CD4-positive, alpha-beta T cell treated with Interleukin-17A for 1 hour (primary cell): Measurements from ENCODE around the gene PRSS27.
"Not testable (repeated sequence)": the region's sequence is repeated elsewhere in the genome, so short reads cannot be mapped to it uniquely, and the experiment has no call there.

Experiments
- DNase-seq: peaks from one replicate; pipeline ENCODE4 v3.0.0-alpha.2; 2020

Gene PRSS27

DNA sequence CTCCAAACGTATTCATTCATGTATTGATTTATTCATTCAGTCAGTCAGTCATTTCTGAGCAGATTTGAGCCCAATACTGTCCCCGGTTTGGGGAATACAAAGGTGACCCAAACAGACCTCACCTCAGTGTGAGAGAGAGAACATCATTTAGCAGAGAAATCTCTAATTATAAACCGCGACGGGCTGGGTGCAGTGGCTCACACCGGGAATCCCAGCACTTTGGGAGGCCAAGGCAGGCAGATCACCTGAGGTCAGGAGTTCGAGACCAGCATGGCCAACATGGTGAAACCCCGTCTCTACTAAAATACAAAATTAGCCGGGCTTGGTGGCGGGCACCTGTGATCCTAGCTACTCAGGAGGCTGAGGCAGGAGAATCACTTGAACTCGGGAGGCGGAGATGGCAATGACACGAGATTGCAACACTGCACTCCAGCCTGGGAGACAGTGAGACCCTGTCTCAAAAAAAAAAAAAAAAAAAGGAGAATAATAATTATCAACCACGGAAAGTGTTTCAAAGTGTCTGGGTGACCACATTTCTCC lies 1.7 kb upstream of the PRSS27 start:
- DNase-seq = not testable (repeated sequence)

DNA sequence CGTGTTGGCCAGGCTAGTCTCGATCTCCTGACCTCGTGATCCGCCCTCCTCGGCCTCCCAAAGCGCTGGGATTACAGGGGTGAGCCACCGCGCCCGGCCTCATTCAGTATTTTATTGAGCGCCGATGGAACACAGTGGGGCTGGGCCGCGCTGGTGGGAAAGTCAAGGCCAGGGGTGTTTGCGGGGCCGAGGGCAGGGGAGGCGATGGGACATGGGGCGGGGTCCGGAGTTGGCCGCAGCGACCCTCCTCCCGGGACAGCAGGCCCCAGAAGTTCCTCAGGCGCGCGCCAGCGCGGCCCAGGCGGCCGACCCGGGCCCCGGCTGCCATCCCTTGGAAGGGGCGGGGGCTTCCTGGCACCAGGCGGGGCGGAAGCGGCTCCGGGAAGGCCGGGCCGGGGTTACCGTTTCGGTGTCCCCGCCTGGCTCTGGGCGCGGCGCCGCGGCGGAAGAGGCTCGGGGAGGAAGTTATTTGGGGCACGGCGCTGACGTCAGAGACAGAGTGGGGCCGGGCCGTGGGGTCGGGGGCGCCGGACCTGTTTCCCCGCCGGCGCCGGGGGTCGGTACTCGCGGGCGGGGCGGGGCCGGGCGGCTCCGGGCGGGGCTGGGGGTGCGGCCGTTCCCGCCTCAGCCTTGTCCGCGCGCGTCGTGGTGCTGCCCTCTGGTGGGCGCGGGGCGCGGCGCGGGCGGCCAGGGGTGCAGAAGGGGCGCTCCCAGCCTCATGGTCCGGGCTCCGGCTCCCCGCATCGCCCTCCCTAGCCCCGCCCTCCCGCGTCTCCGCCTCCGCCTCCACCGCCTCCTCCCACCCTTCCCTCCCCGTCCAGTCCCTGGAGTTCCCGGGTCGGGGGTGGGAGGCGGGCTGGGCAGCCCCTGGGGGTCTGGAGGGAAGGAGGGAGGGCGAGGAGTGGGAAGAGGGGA lies 952 bp upstream of the PRSS27 start:
- DNase-seq = peak; percentile 90

DNA sequence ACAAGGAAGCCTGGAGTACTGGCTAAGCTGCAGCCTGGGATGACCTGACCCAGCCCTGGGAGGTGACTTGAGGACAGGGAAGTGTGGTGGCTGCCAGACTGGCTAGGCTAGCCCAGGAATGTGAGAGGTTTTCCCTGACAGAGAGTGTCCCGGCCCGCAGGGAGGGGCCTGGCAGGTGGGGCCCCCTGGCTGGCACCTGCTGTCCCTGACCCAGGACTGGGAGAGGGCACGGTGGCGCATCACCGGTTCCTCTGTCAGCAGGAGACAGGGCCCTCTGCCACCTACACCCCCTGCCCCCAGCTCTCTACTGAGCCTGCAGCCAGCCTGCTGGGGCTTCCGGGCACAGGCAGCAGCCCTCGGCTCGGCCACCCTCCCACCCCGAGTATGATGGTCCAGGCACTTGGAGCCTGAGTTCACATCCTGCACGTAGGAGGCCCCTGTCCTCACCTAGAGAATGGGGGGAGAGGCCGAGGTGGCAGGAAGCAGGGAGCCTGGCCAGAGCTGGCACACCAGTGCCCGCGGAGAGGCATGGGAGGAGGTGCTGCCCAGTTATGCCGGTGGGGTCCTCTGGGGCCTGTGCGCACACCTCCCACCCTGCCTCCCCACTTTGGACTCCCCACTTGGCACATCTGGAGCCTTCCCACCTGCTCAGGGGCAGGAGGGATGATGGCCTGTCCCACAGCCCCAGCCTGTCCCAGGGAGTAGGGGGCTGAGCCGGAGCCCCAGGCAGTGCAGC lies 528 bp downstream of the PRSS27 start:
- no peak for DNase-seq

DNA sequence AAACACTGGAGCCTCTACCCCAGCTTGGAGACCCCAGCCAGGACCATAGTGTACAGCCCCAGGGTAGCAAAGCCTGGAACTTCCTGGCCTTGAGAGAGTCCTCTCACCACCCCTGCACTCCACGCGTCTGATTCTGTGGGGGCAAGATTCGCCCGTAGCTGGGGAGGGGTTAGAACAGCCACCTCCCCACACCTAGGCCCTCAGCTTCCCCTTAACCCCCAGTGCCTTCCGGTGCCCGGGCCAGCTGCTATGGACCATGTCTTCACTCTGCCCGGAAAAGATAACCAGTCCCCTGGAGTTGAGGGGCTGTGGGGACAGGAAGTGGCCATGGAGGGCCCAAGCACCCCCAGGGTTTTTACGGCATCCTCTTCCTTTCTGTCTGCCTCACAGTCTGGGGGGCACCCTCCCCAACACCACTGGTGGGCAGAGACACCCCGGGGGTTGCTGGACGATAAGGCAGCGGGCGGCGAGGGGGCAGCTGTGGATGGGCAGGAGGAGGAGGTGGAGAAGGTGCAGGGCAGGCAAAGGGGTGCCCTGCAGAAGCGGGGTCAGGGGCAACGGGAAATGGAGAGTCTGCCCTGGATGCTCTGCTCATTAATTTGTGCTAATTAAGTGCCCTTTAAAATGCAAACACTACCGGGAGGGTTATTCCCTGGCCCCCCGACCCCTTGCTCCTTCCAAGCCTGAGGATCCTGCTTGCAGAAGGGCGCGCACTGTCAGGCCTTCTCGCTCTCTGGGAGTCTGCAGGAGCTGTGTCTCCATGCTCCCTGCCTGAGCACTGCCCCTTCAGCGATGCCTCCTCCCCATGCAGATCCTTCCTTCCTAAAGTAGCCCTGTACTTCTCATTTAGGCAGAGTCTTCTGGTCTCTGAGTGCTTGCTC lies 2.4 kb downstream of the PRSS27 start:
- DNase-seq = no peak

DNA sequence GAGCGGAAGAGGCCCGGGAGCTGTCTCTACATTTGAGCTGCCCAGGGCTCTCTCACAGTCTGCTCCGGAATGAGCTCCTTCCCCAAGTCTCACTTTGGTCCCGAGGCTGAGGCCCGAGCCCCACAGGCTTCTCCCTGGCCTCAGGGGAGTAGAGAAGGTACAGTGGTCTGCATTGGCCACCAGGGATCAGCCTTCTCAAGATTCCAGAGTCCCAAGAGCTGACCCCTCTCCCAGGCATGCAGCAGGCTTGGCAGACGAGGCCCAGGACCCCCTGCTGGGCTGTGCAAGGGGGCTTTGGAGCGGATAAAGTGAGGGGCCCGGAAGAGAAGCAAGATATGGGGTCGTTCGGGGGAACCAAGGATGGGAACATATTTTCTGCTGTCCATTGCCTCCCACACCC lies 3.1 kb downstream of the PRSS27 start:
- DNase-seq = no peak

DNA sequence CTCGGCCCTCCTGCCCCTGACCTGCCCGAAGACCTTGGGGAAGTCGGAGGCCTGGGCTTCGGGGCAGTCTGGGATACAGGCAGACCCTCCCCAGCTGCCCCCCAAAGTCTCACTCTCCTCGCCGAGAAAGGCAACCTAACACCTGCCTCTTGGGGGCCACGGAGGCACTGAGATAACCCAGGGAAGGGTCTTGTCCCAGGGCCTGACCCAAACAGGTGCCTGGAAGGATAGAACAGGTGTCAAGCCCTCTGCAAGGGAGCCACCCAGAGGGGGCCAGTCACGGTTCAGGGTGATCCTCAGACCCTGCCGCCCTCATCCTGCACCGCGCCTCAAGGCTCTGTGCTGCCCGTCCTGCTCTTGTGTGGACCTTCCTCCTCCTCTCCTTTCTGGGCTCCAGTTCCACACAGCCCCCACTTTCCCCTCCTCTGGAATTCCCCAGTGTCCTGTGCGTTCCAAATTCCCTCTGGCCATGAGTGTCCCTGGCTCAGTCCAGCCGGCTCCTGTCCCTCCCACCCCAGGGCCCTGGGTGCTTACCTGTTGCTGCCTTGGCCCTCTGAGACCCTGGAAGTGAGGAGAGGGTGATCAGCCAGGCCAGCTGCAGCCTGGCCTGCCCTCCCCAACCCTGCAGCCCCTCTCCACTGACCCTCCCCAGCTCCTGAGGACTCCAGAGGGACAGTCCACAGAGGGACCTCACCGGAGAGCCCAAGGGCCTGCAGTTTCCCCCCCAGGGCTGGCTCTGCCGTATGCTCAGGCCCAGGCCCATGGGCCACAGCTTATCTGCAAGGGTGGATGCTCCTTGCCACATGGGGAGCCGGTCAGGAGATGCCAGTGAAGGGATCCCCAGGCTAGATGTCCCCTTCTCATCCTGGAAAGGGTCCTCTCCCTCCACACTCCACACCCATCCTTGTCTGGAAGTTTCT lies 3.8 kb downstream of the PRSS27 start:
- DNase-seq = no peak

DNA sequence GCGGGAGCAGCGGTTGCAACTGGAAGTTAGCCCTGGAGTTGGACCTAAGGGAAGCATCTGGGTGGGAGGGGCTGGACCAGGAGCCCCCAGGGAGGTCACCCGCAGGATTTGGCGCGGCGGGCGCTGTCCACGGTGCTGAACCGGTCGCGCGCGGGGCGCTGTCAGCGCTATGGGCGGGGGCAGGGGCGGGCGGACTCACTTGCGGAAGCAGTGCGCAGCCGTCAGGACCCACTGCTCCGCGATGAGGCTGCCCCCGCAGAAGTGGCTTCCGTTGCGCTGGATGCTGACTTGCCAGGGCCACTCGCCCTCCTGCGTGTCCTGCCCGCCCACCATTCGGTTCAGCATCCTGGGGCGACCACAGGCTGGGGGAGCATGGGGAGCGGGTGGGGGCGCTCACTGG lies 4.5 kb downstream of the PRSS27 start:
- peak; percentile 83 for DNase-seq

DNA sequence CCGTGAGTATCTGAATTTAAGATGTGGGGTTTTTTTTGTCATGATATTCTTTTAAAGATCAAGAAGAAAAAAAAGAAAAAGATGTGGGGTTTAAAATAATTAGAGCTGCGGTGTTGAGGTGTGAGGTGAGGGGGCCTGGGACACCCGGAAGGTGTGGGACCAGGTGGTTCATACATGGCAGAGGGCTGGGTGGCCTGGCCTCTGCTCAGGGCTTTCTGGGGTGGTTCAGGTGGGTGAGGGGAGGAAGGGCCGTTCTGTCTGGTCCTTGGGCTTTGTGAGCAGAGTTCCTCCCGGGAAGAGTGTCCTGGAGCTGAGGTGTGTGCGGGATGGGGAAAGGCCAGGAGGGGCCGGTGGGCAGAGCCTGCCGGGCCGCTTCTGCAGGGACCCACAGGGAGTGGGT lies 5.0 kb downstream of the PRSS27 start:
- no peak for DNase-seq

DNA sequence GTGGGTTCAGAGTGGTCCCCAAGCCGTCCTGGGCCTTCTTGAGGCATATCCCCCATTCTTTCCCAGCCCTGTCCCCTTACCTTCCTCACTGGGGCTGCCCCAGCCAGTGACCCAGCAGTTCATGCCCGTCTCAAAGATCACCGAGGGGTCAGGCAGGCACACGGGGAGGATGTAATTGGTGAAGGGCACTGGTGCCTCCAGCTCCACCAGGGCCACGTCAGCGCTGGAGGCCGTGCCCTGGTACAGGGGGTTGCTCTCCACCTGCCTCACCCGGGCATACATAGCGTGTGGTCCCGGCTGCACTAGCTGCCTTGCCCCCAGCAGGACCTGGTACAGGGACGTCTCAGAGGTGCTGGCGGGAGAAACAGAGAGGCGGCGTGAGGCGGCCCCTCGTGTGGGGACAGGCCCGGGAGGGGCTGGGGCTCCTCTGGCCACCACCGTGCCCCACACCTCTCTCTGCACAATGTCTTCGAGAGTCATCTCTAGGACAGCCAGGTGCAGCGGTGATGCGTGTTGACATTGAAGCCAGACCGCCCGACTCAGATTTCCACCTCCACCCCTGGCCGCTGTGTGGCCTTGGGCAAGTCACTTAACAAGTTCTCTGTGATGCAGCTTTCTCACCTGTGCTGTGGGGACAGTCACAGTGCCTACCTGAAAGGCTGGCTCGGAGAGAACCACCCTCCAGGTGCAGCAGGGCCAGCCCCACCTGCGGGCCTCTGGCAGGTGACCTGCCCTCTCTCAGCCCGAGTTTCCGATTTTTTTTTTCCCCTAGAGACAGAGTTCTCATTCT lies 5.8 kb downstream of the PRSS27 start:
- no peak for DNase-seq

DNA sequence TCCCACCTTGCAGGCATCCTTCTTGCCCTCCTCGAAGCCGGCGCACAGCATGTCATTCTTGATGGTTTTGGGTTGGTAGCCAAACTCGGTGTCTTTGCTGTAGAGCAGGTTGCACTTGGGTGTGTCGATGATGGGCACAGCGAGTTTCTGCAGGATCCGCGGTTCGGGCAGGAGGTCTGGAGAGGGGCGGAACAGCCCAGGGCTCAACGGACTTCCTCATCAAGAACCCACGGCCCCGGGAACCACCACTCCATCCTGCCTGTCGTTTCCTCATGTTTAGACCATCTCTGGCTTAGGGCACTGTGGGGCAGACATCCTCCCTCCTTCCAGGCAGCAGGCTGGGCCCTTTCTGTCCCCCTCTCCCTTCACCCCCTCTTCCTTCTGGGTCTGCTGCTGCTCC lies 6.5 kb downstream of the PRSS27 start:
- no peak for DNase-seq

DNA sequence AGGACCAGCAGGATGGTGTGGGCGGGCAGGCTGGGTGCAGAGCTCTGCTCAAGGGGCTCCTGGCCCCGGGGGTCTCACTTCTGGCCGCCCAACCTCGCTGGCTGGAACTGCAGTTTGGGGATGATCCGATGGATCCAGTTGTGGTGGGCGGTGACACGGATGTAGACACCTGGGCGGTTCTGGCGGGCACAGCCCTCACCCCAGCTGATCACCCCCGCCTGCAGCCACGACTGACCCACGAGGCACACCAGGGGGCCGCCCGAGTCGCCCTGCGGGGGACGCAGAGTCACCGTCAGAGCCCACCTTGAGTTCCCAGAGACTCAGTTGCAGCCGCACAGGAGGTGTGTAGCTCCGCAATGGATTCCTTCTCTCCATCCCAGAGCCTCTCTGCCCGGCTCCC lies 7.5 kb downstream of the PRSS27 start:
- no peak for DNase-seq

DNA sequence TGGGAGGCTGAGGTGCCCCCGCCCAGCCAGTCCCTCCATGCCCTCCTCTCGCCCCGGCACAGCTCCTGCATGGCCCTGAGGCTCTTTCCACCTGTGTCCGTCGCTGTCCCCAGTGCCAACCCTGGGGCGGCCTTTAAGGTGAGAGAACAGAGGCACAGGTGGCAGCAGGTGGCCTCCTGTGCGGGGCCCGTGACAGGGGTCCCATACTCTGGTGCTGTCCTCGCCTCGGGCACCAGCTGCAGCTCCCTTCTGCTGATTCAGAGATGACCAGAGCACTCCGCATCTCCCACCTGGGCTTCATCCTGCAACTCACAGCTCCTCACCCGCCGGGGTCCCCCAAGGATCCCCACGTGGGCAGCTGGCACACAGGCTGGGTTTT lies 8.0 kb downstream of the PRSS27 start:
- DNase-seq = no peak

DNA sequence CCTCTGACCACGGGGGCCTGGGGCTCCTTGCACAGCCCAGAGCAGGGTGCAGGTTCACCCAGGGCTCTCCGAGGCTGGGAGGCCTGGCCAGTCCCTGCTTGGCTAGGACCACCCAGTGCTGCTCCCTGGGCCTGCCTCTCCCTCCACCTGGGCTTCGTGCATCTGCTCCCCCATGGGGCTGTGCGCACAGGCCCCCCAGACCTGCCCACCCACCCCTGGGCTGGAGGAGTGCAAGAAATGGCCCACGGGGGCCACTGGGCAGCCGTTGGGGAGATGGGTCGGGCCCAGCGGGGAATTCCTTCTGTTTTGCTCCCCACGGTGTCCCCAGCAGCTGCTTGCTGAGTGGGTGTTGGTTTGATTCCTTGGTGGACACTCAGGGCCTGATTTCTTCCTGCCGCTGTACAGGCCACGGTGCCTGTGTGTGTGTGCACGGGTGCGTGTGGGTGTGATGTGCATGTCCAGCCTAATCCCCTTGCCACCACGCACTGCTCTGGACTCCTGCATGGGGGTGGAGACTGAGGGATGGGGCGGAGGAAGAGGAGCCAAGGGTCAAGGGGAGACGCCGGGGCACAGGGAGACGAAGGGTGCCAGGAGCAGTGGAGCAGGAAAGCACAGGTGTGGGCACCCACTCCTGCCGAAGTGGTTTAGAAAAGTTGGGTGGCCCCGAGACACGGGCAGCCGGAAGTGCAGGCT lies 8.5 kb downstream of the PRSS27 start:
- no peak for DNase-seq

DNA sequence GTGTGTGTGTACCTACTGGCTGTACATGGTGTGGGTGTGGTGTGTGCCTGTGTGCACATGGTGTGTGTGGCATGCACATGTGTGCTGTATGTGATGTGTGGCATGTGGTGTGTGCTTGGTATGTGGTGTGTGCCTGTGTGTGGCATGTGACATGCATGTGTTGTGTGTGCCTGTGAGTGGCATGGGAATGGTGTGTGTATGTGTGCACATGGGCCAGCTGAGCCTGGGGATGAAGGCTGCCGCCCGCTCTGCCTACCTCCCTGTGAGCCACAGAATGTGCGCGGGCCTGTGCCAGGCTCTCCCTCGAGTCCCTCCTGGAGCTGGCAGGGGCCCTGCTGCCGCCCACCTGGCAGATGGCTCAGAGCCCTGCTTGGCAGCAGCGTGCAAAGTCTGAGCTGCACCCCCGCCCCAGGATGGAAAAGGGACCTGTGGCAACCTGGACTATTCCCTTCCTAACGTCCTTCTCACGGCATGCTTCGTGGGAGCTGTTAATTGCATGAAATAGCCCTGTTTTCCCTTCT lies 9.3 kb downstream of the PRSS27 start:
- no peak for DNase-seq

DNA sequence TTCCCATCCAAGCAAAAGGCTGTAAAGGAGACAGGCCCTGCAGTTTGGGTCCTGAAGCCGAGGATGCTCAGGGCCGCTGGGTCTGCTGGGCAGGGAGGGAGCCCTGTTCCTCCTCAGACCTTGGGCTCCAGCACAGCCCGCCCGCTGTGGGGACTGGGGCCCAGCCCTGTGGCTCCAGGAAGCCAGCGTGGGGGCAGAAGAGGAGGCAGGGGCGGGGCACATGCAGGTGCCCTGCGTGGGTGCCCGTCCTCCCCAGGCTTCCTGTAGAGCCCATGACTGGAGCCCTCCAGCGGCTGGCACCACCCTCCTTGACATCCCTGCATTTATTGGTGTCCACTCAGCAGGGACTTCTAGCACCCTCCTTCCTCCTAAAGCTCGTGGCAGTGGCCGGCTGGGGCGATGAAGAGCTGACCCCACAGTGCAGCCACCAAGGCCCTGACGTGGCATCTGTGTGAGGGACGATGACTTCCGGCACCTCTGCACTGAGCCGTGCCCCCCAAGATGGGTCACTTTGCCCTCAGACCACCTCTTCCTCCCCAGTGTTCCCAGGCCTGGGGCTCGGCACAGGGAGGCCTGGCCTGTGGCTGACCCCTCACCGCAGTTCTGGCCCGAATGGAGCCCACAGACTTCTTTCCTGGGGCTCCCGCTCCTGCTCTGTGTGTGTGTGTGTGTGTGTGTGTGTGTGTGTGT lies 9.9 kb downstream of the PRSS27 start:
- no peak for DNase-seq

DNA sequence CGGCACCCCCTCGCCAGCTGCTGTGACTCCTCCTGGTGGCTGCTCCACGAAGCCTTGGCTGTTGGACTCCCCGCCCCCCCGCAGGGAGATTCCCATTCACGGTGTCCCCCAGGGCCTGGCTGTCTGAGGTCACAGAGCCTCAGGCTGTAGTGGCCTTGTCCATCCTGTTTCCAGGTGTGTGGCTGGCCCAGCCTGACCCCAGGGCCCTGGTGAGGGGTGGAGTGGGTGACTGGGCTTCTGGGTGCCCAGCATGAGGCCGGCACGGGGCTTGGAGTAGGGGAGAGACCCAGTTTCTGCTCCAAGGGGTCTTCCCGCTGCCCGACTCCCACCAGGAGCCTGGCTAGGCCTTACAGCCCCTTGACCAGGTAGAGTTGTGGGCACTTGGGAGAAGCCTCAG lies 10.4 kb downstream of the PRSS27 start:
- no peak for DNase-seq

DNA sequence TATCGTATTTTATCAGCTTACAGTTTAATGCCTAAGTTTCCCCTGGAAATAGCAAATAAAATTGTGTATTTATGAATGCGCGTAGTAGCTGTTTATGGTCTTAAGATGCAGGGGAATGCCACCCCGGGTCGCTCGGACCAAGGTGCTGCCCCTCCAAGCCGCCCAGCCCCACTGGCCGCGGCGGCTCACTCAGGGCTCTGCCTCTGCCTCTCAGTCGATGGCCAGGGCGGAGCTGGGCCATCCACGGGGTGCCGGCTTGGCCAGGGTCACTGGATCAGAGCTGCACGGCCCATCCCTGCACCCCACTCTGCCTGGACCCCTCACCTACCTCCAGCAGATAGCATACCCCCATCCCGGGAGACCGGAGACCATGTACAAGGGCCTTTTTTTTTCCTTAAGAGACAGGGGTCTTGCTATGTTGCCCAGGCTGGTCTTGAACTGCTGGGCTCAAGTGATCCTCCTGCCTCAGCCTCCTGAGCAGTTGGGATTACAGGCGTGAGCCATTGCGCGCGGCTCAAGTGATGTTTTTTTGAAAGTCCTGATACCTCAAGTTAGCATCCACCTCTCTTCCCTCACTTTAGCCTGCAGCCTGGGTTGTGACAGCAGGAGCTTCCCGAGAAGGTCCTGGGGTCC lies 11.0 kb downstream of the PRSS27 start:
- DNase-seq = no peak

DNA sequence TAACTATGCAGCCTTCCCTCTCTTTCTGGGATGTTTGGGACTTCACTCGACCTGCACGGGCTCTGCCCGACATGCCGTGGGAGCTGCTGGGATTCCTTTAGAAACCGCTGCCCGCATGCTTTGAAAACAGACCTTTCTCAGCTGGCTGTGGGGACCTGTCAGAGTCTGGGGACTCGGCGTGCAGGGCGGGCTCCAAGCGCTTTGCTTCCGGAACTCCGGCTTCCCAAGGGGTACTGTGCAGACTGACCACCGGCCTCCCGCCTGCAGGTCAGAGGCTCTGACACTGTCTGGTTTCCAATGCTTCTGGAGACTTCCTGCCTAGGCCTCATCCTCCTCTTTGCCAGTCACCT lies 11.8 kb downstream of the PRSS27 start:
- no peak for DNase-seq
